ENCODE results near the gene SSC5D.

Gene SSC5D

GRCh38 chr19:55481794-55482155, 6.5 kb upstream of the SSC5D start (continued):
- no peak for TF ChIP-seq PRDM10 (tag by site-specific recombination; IDR thresholded peaks at IDR 0.05)

- H3K4me3 ChIP-seq (ENCODE audit: low read depth, low read length): no peak overlapping the region
- ChIA-PET CTCF (interaction anchor here (1.0 kb wide), 1 partner anchor 21 kb away, joined by 3 read pairs; no protein-coding TSS in a partner anchor), POLR2A (interaction anchor here (0.5 kb wide), 1 partner anchor 118 kb away, joined by 4 read pairs; the partner anchor contains the start of gene ZNF524)
- TF ChIP-seq ZFP37 (tag by site-specific recombination; IDR thresholded peaks at IDR 0.05): no peak
- no peak for TF ChIP-seq ZNF449 (tag by site-specific recombination; IDR thresholded peaks at IDR 0.05)
- TF ChIP-seq SCRT1 (tag by site-specific recombination; IDR thresholded peaks at IDR 0.05; ENCODE audit: borderline replicate concordance): peak; percentile 67; the same call in 1 of the 2 replicates
- TF ChIP-seq SCRT2 (tag by site-specific recombination; IDR thresholded peaks at IDR 0.05): peak; percentile 61; the same call in 1 of the 2 replicates
- TF ChIP-seq BCL11A (tag by site-specific recombination; IDR thresholded peaks at IDR 0.05; ENCODE audit: low read depth): no peak
- no peak for TF ChIP-seq ZNF654 (tag by site-specific recombination; IDR thresholded peaks at IDR 0.05; ENCODE audit: low read depth)
- no peak for TF ChIP-seq ZNF701 (tag by site-specific recombination; IDR thresholded peaks at IDR 0.05)
- TF ChIP-seq BCL11B (tag by site-specific recombination; IDR thresholded peaks at IDR 0.05; ENCODE audit: low read depth): no peak
- H3K36me3 ChIP-seq (ENCODE audit: control insufficient read depth in 2 of 2, insufficient read depth in 1 of 2, low read length in 2 of 2): peaks cover 0 to 9% of the 10 kb centered on the region in 2 experiments; a peak in 1 of 3 replicates
- H3K27ac ChIP-seq (ENCODE audit: extremely low read depth, low read depth, low read length): no peak overlapping the region
- peaks cover 27% of the 10 kb centered on the region for H3K4me1 ChIP-seq (ENCODE audit: control insufficient read depth, insufficient read depth, low read length)
- no peaks in the 10 kb centered on the region for H3K9me3 ChIP-seq (ENCODE audit: control insufficient read depth, insufficient read depth, low read depth, low read length)
Measured at GRCh38 chr19:55482156-55482961, 5.9 kb upstream of the SSC5D start.

DNA sequence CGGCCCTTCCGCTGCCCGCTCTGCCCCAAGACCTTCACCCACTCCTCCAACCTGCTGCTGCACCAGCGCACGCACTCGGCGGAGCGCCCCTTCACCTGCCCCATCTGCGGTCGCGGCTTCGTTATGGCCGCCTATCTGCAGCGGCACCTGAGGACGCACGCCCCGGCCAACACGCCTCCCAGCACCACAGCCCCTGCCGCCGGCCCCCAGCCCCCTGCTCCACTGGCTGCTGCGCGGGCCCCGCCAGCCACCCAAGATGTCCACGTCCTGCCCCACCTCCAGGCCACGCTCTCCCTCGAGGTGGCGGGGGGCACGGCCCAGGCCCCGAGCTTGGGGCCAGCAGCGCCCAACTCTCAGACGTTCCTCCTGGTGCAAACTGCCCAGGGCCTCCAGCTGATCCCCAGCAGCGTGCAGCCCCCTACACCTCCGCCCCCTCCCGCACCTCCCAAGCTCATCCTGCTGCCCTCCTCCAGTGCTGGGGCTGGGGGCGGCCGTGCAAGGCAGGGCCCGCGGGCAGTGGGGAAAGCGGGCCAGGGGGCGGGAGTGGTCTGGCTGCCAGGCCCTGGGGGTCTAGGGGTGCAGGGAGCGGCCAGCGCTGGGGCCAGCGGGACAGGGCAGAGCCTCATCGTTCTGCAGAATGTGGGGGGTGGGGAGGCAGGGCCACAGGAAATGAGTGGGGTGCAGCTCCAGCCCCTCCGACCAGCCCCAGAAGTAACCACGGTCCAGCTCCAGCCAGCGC, 5.1 kb upstream of the SSC5D start:
- POLR2A ChIA-PET: interaction anchor here (1.0 kb wide), 1 partner anchor 21 kb away, joined by 4 read pairs; no protein-coding TSS in a partner anchor

More for the DNA sequence above, 5.1 kb upstream of the SSC5D start:
- peaks cover 23% of the 10 kb centered on the region for H3K4me1 ChIP-seq (ENCODE audit: control insufficient read depth, insufficient read depth, low read length)
- TF ChIP-seq ZNF600 (tag by site-specific recombination; IDR thresholded peaks at IDR 0.05) (peak; percentile 58; the same call in 1 of the 2 replicates), ZNF121 (tag by site-specific recombination; IDR thresholded peaks at IDR 0.05) (no peak)
- H3K4me3 ChIP-seq (ENCODE audit: low read depth, low read length): no peak overlapping the region
- H3K27ac ChIP-seq (ENCODE audit: extremely low read depth, low read depth, low read length): no peak overlapping the region
- H3K36me3 ChIP-seq (ENCODE audit: control insufficient read depth in 2 of 2, insufficient read depth in 1 of 2, low read length in 2 of 2): peaks cover 0 to 9% of the 10 kb centered on the region in 2 experiments; a peak in 1 of 3 replicates
- no peaks in the 10 kb centered on the region for H3K9me3 ChIP-seq (ENCODE audit: control insufficient read depth, insufficient read depth, low read depth, low read length)
- CTCF ChIA-PET: interaction anchor here (0.8 to 2.1 kb wide), 2 partner anchors 15 to 21 kb away, joined by 5 to 16 read pairs; no protein-coding TSS in a partner anchor
